ENCODE results near the gene ATG14.
"Not testable (repeated sequence)": the region's sequence is repeated elsewhere in the genome, so short reads cannot be mapped to it uniquely, and the experiment has no call there.

The ATG14 gene

DNA sequence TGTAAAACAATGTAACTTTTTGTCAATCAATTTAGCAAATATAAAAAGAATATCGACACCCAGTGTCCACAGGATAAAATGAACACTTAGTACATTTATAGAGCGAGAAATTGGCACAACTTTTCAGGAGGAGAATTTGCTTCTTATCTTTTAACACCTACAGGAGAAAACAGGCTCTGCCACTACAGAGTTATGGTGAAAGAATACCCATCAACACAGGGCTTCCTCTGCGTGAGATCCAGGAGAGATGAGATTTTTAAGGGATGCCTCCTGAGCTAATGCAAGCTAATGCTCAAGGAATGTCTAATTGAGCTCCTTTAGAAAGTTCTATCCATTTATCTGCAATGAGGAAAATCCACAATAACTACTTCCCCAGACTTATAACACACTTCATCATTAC is 21.0 kb upstream of the ATG14 start:
- DNase-seq, result no peak

DNA sequence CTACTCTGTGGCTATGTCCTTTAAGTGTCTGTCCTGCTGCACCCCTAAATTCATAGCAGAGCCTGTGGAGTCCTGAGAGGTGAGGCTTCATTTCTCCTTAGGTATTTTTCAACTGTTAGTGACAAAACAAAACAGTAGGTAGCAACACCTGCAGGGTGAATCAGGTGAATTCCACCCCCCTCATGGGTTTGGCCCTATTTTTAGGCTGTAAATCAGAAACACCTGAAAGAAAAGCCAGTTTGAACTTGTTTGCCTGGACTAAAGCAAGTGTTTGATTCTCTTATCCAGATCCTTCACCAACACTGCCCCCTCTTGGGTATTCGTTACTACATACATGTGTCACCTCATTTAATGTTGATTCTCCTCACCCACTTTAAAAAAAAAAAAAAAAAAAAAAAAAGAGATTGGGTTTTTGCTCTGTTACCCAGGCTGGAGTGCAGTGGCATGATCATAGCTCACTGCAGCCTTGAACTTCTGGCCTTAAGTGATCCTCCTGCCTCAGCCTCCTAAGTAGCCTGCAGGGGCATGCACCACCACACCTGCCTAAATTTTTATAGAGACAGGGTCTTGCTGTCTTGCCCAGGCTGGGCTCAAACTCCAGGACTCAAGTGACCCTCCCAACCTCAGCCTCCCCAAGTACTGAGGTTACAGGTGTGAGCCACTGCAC is 18.5 kb upstream of the ATG14 start:
- DNase-seq, result no peak

DNA sequence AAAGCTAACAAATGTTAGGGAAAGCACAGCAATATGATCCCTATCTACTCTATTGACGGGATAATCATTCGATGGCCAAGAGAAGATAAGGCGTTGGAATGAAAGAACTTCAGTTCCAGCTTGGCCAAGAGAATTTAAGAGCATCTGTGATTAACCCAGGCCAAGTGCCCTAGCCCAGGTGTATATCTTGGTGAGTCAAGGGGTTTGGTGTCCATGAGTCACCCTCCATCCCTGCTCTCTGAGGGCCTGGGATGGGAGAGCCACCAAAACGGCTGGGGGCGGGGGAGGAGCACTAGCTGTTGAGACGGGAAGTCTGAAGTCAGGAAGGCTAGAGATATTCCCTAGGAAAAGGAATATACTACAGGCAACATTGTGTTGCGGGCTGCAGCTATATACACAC is 15.8 kb upstream of the ATG14 start:
- DNase-seq, result no peak

DNA sequence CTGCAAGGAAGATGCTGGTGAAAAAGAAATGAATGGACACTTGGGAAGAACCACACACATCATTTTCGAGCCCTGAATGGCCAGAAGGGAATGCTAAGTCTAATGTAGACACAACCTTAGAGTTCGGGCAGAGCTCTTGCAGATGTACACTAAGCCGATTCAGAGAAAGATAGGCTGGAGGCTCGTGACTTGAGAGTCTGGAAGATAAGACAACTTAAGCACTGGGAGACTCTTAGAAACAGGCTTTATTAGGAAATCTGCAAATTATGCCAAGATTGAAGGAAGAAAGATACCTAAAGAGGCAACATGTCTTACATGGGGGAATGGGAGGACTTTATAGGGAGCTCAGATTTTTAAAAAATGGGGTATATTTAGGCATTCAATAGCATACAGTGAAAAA is 15.3 kb upstream of the ATG14 start:
- no peak for DNase-seq

DNA sequence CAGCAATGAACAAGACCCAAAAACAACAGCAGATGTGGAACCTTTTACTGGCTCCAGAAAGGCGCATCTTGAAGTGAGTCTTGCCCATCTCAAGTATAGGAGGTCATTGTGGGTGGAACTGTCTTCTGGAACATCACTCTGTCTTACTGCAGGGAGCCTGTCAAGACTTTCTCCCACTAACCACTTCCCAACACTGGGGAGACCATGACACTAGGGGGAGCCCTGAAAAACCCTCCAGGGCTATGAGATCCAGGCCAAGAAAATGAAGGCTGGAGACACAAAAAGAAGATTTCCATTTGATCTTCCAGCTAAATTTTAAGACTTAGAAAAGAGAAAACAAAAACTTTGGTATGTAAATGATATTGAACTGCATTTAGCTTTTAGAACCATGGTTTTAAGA is 13.5 kb upstream of the ATG14 start:
- DNase-seq, result no peak

DNA sequence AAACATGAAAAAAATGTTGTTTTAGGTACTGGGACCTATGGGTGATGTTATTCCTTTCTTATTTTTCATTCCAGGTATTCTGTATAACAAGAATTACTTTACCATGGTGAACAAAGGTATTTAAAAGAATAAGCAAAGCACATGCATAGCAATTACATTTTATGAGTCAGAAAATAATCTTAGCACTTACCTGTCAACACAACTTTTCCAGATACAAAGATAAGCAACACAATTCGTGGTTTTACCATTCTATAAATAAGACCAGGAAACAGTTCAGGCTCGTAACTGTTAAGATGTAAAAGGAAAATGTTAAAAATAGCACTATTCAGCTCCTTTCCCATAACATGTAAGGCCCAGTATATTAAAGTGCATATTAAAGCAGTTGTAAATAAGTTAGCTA is 12.3 kb upstream of the ATG14 start:
- DNase-seq, result no peak

DNA sequence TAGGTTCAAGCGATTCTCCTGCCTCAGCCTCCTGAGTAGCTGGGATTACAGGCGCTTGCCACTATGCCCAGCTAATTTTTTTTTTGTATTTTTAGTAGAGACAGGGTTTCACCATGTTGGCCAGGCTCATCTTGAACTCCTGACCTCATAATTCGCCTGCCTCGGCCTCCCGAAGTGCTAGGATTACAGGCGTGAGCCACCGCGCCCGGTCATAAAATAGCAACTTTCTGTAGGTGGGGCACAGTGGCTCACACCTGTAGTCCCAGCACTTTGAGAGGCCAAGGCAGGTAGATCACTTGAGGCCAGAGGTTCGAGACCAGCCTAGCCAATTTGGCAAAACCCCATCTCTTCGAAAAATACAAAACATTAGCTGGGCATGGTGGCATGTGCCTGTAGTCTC is 10.7 kb upstream of the ATG14 start:
- DNase-seq, result not testable (repeated sequence)

DNA sequence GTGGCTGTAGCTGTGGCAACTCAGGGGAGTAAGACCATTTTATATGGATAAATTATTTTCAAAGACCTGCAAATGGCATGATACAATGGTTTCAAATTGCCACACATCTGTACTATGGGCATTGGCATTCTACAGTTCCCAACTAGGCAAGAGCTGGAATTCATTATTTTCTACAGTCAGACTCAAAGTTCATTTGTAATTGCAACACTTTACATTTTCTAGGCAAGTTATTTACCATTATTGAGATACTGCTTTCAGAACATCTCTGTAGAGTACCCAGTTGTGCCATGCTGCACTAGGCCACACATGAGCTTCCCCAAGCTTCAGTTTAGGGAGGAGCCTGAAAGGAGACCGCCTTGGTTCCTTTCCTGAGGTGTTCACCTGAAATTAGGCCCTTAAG is 8.0 kb upstream of the ATG14 start:
- no peak for DNase-seq

DNA sequence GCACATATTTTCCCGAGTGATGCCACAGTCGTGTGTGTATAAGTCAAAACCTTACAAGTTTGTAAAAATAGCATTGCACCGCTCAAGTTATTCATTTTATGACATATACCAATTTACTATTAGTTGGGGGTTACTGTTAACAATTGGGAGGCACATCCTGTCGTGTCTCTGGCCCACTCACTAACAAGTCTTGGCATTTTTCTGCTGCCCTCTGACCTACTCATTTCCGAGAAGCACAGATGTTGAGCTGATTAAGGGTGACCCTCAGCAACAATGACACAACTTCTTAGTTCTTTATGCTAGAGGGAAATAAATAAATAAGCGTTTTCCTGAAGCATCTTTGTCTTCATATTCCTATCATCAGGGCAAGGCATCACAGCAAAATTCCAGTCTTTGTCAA is 6.8 kb upstream of the ATG14 start:
- DNase-seq, result no peak

DNA sequence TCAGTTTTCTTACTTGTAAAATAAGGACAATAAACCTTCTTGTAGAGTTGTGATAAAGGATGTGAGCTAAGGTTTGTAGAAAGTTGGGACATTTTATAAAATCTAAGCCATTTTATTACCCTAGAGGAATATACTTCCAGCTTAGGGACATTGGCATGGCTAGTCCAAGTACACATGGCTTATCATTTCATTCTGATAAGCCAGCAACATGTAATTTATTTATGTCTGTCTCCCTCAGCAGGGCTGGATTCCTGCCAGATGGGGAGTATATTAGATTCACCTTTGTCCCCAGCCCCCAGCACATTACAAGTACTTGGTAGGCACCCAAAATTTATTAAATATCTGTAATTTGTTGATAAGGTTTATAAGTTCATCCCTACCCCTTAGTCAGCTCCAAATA is 6.3 kb upstream of the ATG14 start:
- no peak for DNase-seq

DNA sequence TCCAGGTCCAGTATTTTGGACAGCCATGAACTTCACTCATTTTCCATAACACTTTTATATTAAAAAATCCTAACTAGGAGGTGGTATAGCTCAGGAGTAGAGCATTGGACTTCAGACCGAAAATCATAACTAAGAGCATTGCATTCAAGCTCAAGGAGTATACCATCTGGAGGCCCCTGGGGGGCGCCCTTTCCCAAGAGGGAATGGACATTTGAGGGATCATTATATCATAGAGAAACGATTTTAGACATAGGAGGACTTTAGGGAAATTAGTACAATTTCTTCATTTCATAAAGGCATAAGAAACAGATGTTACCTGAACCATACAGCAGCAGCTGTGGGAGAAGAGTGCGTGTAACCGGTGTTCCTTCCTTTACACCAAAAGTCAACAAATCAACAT is 5.2 kb upstream of the ATG14 start:
- DNase-seq, result peak; percentile 55

DNA sequence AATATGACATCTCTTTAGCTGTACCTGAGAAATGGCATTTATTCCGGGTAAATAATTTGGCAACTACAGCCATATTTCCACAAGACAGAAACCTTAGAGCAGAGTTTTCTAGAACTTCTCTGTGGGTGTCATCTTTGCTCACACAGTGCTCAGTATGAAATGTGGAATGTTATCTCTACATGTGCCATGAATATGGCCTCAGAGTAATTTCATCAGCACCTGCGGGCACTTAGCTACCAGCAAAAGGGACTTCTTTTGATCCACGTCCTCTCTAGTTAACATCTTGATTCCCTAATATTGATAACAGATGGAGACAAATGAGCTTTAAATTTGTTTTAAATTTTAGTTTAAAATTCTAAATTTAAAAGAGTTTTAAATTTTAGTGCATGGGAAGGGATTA is 2.9 kb upstream of the ATG14 start:
- DNase-seq, result no peak

DNA sequence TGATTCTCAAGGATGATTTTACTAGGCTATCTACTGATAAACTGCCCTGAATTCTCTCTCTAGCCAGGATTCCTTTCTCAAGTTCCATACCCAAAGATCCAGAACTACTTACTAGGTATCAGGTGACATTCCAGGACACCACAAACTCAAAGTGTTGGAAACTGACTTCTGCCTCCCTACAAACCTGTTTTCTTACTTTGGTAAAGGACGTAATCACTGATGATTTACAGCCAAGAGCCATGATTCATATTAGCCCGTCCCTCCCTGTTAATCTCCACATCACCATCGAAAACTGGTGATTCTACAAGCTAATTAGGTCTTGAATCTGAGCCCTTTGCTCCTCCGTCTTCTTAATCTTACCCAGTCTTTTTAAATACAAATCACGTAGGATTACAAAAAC is 1.0 kb upstream of the ATG14 start:
- no peak for DNase-seq

DNA sequence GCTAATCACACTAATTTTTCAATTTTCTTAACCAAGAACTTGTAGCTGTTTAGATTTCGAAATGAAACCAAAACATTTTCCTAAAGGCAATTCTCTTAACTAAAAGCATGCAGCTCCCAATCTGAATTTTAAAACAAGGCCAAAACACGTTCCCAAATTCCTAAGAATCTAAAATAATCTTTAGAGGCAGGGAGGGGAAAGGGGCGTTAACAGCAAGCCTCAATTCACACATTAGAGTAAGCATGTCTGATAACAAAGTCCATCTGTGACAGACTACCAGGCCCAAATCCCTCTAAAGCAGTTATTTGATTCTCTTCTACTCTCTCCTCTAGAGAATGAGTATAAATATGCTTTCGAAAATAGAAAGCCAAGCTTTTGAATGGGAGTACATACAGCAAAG is 754 bp downstream of the ATG14 start:
- DNase-seq, result no peak

DNA sequence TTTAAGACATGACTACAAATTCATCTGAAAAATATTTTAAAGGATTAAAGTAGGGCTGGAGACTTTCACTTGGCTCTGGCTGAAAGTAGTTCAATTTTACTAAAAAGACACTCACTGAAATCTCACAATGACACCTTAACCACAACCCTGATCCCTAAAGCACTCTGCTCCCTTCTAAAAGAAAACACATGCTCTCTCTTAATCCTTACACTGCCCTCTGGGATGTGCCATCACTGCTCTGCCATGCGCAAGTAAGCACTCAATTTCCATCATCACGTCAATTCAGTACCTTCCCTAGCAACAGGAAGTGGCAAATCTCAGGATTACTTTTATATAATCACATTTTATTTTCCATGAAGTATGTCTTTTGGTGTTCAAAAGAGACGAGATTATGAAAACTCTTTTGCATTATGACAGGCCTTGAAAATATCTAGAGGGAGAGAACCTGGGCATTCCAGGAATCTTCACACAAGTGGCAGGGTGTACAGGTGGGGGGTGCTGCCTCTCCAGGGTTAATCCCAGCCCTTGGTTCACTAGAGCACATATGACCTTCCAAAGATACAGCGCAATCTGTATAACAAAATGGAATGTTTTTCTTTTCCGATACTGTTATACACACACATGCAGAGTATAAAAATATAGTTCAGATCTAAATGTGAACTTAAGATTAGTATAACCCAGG is 7.3 kb downstream of the ATG14 start:
- no peak for DNase-seq

DNA sequence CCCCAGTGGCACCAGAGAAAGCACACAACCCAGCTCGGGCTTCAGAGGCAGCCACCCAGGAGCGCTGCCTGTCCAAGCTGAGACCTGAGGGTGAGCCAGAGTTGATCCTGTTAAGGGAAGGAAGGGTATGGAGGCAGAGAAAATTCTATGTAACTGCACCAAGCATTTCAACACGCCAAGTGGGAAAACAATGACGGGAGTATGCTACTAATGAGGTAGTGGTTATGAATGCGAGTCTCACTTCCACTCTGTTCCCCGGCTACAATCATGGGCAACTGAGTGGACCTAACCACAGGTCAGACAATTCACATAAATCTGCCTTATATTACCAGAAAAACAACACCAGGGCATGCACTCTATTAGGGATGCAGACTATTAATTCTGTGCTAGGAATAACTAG is 9.9 kb downstream of the ATG14 start:
- no peak for DNase-seq

DNA sequence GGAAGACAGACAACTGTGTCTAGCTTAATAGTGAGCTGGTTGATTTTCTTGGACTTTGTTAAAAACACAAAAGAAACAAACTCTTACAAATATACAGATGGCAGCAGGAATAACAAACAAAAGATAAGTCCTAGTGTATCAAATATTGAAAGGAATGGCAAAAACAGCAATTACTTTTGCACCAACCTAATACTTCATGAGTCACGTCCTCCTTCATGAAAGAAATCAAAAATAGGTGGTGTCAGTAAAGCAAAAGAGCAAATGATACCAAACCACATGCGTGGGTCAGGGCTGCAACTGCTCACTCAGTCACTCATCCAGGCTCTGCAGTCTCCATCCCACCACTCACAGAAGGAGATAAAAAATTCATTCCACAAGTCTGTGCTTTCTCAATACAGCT is 11.8 kb downstream of the ATG14 start:
- no peak for DNase-seq

DNA sequence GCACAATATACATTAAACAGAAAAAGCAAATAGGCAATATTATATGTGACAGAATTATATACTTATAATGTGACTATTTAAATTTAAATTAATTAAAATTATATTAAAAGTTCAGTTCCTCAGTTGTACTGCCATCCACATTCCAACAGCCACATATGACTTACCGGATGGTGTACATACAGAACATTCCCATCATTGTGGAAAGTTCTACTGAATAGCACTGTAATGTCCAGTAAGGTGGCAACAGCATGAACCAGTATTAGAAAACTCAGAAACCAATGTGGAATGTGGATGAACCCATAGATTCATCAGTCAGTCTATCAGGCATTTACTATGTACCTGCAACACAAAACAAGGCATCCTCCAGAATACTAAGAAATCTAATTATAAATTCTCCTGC is 12.4 kb downstream of the ATG14 start:
- no peak for DNase-seq

DNA sequence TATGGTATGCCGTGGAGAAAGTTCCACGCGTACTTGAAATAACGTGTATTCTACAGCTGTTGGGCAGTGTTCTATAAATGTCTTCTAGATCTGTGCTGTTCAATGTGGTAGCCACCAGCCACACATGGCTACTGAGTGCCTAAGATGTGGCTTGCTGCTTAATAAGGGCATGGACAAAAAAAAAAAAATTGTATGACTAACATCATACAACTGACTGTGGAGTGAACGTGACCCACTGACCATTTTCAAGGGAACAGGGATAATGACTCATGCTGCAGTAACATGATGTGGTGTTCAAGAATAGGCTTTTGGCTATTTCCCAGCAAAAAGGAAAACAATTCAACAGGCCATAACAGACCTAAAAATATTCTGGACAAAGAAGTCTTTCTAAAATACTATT is 13.0 kb downstream of the ATG14 start:
- DNase-seq, result no peak

DNA sequence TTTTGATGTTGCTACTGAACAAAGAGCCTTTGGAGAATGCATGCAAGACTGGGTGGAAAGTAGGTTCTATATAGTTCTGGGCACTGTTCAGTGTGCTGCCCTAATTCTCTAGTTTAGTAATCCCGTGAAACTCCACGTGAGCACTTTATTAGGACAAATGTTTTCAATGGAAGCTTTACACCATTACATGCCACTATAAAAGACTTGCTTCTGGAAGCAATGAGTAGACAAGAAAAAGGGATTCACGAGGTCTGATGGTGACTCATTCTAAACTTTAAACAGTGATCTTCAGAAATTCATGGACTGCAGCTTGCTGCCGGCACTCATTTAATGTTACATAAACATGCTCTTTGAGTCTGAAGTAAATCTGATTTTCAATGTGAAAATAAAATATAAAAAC is 22.3 kb downstream of the ATG14 start:
- no peak for DNase-seq

DNA sequence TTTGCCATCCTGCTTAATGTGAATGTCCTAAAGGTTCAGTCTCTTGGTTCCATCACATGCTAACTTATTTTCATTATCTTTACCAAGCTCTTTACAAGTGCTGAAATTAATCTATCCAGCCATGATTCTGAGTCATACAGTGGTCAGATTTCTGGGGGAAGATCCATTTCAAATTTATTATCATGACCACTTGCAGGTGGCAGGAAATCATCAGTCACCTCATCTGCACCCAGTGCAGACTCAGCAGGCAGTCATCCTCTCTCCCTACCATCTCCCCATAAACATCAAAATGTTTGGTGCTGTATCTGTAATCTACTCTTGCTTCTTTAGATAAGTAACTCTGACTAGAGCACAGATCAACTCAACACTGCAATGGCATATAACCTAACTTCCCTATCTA is 23.5 kb downstream of the ATG14 start:
- no peak for DNase-seq

DNA sequence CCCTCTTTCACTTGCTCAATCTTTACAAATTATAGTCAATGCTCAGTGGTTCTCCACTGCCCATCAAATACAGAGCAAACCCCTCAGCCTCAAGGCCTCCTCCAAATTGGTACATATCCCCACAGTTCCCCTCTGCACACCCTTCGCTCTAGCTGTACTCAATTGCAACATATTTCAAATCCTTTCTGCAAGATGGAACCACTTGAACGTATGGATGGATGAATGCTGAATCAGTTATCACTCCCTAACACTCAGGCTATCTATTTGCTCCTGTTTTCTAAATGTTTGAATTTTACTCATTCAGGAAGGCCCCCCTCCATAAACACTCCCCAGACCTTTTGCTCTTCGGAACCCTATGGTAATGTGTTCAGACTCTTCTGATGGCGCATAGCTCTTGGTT is 24.5 kb downstream of the ATG14 start:
- no peak for DNase-seq

DNA sequence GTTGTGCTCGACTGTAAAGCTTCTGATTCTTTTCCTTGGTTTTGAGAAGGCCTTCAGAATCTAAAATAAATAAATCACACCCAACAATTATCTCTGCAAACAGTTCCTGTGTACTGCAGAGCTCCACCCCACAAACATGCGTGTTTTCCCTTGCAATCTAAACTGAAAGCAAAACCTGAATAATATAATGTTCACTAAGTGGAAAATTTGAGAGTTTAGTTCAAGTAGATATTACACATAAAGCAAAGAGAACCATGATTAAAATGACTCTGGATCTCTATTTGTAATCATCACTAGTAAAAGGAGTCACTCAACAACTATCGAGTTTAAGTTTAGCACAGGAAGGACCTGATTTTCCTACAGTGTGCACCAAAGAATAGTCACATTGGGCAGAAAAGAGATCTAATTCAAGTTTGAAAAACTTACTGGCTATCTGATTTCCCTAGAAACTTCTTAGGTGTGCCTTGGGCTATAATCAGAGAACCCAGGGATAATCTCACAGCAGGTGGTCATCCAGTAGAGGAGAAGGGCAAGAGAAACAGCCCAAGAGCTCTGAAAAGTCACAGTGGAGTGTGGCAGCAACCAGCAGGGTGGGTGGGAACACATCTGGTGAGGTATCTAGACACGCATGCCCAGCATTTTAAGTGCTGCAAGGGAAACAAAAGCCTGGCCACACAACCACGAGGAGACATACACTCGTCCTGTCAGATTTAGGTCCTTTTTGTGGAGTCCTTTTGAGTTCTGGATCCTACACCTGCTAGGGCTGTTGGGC is 25.4 kb downstream of the ATG14 start:
- peak; percentile 29 for DNase-seq

DNA sequence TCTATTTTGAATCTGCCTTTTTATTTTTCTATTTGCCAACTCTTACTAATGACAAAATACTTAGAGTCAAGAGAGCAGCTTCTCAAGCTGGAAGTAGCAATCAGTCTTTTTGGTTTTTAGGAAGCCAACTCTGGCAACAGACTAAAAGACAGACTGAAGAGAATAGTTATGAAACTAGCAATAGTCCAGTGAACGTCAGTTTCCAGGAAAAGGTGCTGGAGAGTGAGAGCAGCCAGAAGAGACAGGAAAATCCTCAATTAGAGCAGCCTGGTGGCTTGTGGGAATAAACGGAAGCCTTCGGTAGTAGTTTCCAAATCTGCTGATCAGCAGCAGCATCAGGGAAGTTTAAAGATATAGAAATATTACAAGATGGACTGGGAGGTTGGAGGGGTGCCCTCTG is 27.1 kb downstream of the ATG14 start:
- no peak for DNase-seq
